Urinary bladder (tissue), 4 donors: ENCODE measurements around the gene GALNT6. TPM values are rescaled to one million over a fixed set of nuclear protein-coding genes. Genes with fewer than 3 reads are reported as not detected.

Source experiments
- DNase-seq: peaks from one replicate; pipeline ENCODE4 v3.0.0-alpha.2; 2015; ENCODE audit errors: extremely low spot score
- H3K27ac ChIP-seq: one replicate; pipeline ENCODE4 v1.5.1; 2013; ENCODE audit warnings: low read depth, mild to moderate bottlenecking, moderate library complexity
- H3K36me3 ChIP-seq: one replicate; pipeline ENCODE4 v1.6.1; 2013; ENCODE audit warnings: mild to moderate bottlenecking, moderate library complexity; ENCODE audit not compliant: insufficient read depth
- H3K4me1 ChIP-seq: one replicate; pipeline ENCODE4 v1.6.1; 2013; ENCODE audit warnings: mild to moderate bottlenecking, moderate library complexity; ENCODE audit not compliant: insufficient read depth
- H3K4me3 ChIP-seq: one replicate; pipeline ENCODE4 v1.5.1; 2013; ENCODE audit warnings: low read depth, low read length
- WGBS: extraction: QIAGEN DNeasy Blood & Tissue Kit; methylation state at CpG from one replicate; pipeline ENCODE4 v1.1.7; 2013; 5-methylcytosine and 5-hydroxymethylcytosine counted together
- polyA plus RNA-seq: library from polyadenylated mRNA; stranded (reverse); fragments of 200-250 nt; gene quantifications from one replicate; pipeline ENCODE4 v1.2.3, GENCODE V29; 2013
- total RNA-seq: library from RNA; depleted of rRNA; stranded (reverse); fragments of >200 nt; gene quantifications from one replicate; pipeline ENCODE4 v1.2.3, GENCODE V29; 2014
- donor health status: healthy with polysubstance abuse.
- donor health status: healthy.

Gene GALNT6
- total and polyA plus RNA-seq, 2 donors: 1.1 to 2.0 TPM

GRCh38 chr12:51401486-51401885, 10.3 kb upstream of the GALNT6 start:
- Histone ChIP-seq H3K4me1 (no peaks in the 10 kb centered on the region), H3K4me3 (no peak overlapping the region), H3K27ac (no peak overlapping the region), H3K36me3 (no peaks in the 10 kb centered on the region)
- no peak for DNase-seq
- 93% methylated on average over 13 of the region's 13 CpGs for WGBS

GRCh38 chr12:51401020-51401419, 9.8 kb upstream of the GALNT6 start:
- no peak for DNase-seq
- Histone ChIP-seq H3K4me3 (no peak overlapping the region), H3K27ac (no peak overlapping the region), H3K36me3 (no peaks in the 10 kb centered on the region), H3K4me1 (no peaks in the 10 kb centered on the region)
- 70% methylated on average over 14 of the region's 14 CpGs for WGBS

GRCh38 chr12:51399891-51400290, 8.7 kb upstream of the GALNT6 start:
- H3K27ac ChIP-seq: no peak overlapping the region
- no peaks in the 10 kb centered on the region for H3K36me3 ChIP-seq
- no peaks in the 10 kb centered on the region for H3K4me1 ChIP-seq
- 64% methylated on average over 4 of the region's 4 CpGs for WGBS
- H3K4me3 ChIP-seq: no peak overlapping the region
- DNase-seq: no peak

- no peak for DNase-seq
- 53% methylated on average over 4 of the region's 4 CpGs for WGBS
- H3K36me3 ChIP-seq: no peaks in the 10 kb centered on the region
Observed at GRCh38 chr12:51397670-51398069, 6.5 kb upstream of the GALNT6 start.

GRCh38 chr12:51395283-51396230, 4.4 kb upstream of the GALNT6 start:
- no peaks in the 10 kb centered on the region for H3K36me3 ChIP-seq
- whole genome bisulfite sequencing: 55% methylated on average over 8 of the region's 8 CpGs
- H3K4me3 ChIP-seq: no peak overlapping the region
- no peak overlapping the region for H3K27ac ChIP-seq
- DNase-seq: no peak
- H3K4me1 ChIP-seq: no peaks in the 10 kb centered on the region

More at GRCh38 chr12:51397670-51398069, 6.5 kb upstream of the GALNT6 start:
- H3K4me1 ChIP-seq: no peaks in the 10 kb centered on the region
- no peak overlapping the region for H3K27ac ChIP-seq
- H3K4me3 ChIP-seq: no peak overlapping the region

GRCh38 chr12:51393676-51394545, 2.7 kb upstream of the GALNT6 start:
- no peak overlapping the region for H3K4me3 ChIP-seq
- no peak for DNase-seq
- no peak overlapping the region for H3K27ac ChIP-seq
- no peaks in the 10 kb centered on the region for H3K36me3 ChIP-seq
- 83% methylated on average over 14 of the region's 14 CpGs for whole genome bisulfite sequencing
- H3K4me1 ChIP-seq: no peaks in the 10 kb centered on the region

GRCh38 chr12:51392556-51393237, 1.5 kb upstream of the GALNT6 start:
- Histone ChIP-seq H3K27ac (no peak overlapping the region), H3K36me3 (no peaks in the 10 kb centered on the region), H3K4me1 (no peaks in the 10 kb centered on the region), H3K4me3 (no peak overlapping the region)
- 58% methylated on average over 22 of the region's 22 CpGs for WGBS
- no peak for DNase-seq

- 35% methylated on average over 8 of the region's 8 CpGs for WGBS
- no peak for DNase-seq
Observed at GRCh38 chr12:51390891-51391282, 319 bp downstream of the GALNT6 start.

GRCh38 chr12:51390457-51390856, 749 bp downstream of the GALNT6 start:
- Histone ChIP-seq H3K4me3 (no peak overlapping the region), H3K27ac (no peak overlapping the region), H3K4me1 (no peaks in the 10 kb centered on the region), H3K36me3 (no peaks in the 10 kb centered on the region)
- 85% methylated on average over 6 of the region's 6 CpGs for WGBS
- no peak for DNase-seq

More at GRCh38 chr12:51390891-51391282, 319 bp downstream of the GALNT6 start:
- no peak overlapping the region for H3K27ac ChIP-seq
- H3K4me3 ChIP-seq: peak overlapping the region; percentile 44
- no peaks in the 10 kb centered on the region for H3K4me1 ChIP-seq
- no peaks in the 10 kb centered on the region for H3K36me3 ChIP-seq

- Histone ChIP-seq H3K4me1 (no peaks in the 10 kb centered on the region), H3K4me3 (no peak overlapping the region), H3K27ac (no peak overlapping the region), H3K36me3 (no peaks in the 10 kb centered on the region)
- no peak for DNase-seq
- WGBS: 66% methylated on average over 2 of the region's 2 CpGs
Observed at GRCh38 chr12:51389302-51389999, 1.8 kb downstream of the GALNT6 start.

GRCh38 chr12:51388846-51389245, 2.4 kb downstream of the GALNT6 start:
- 92% methylated on average over 5 of the region's 5 CpGs for WGBS
- no peaks in the 10 kb centered on the region for H3K4me1 ChIP-seq
- no peaks in the 10 kb centered on the region for H3K36me3 ChIP-seq
- H3K4me3 ChIP-seq: no peak overlapping the region
- no peak overlapping the region for H3K27ac ChIP-seq
- no peak for DNase-seq

- DNase-seq: no peak
Observed at GRCh38 chr12:51388069-51388799, 3.0 kb downstream of the GALNT6 start.

More at GRCh38 chr12:51388069-51388799, 3.0 kb downstream of the GALNT6 start:
- no peak overlapping the region for H3K4me3 ChIP-seq
- no peaks in the 10 kb centered on the region for H3K36me3 ChIP-seq
- H3K27ac ChIP-seq: no peak overlapping the region
- WGBS: 64% methylated on average over 10 of the region's 10 CpGs
- H3K4me1 ChIP-seq: no peaks in the 10 kb centered on the region
